ENCODE results near the gene IFIT3. TPM values are rescaled to one million over a fixed set of nuclear protein-coding genes. Genes with fewer than 3 reads are reported as not detected.

The IFIT3 gene
- total and polyA plus RNA-seq, 9 of the 15 experiments (the other 6 are each of a cell fraction or from before 2014, with no cell fraction given): 0.23 to 2.2 (median 0.77) TPM

DNA sequence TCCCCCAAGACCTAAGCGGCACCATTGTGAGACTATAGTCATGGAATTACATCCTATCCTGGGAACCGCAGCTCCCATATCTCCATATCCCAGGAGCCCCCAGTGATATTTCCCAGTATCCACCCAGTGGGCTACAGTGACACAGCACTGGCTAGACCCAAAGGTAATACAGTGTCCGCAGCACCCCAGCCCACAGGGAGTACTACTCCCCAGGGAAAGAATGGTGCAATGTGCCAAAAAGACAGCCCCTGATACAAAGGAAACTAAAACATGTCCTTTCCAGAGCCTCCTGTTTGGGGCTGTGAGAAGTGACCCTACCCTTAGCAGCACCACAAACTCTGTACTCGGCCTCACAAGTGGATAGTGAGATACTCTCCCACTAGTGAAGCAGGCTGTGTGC is 30.4 kb upstream of the IFIT3 start:
- Histone ChIP-seq H4K20me1 (replicated peaks; ENCODE audit: control insufficient read depth, insufficient read depth, low read length) (no peaks in the 10 kb centered on the region), H3K4me3 (no peak overlapping the region), H3K4me1 (replicated peaks in 1 of 2; ENCODE audit: control insufficient read depth in 2 of 2, insufficient read depth in 2 of 2, low read length in 2 of 2) (no peaks in the 10 kb centered on the region), H3K4me2 (ENCODE audit: insufficient read depth, low read length) (no peak overlapping the region), H3K27me3 (ENCODE audit: control insufficient read depth in 2 of 2, insufficient read depth in 2 of 2, low read length in 2 of 2) (no peaks in the 10 kb centered on the region), H3K9me3 (replicated peaks; ENCODE audit: control insufficient read depth, insufficient read depth, low read depth, low read length) (no peaks in the 10 kb centered on the region; the same call in none of the 2 replicates), H3K9ac (ENCODE audit: insufficient read depth in 1 of 2, low read depth in 2 of 2, low read length in 2 of 2) (no peak overlapping the region), H3K9me1 (ENCODE audit: control insufficient read depth, insufficient read depth, low read length) (no peaks in the 10 kb centered on the region), H3K79me2 (ENCODE audit: control insufficient read depth, insufficient read depth, low read length) (no peaks in the 10 kb centered on the region), H3K27ac (ENCODE audit: extremely low read depth, low read depth, low read length) (no peak overlapping the region), H3K36me3 (ENCODE audit: control insufficient read depth, insufficient read depth, low read length) (no peaks in the 10 kb centered on the region), H2AFZ (ENCODE audit: low read depth, low read length) (no peak overlapping the region)
- DNase-seq (ENCODE audit: extremely low read depth in 1 of 4, low spot score in 3 of 4) (no peak), ATAC-seq (no peak), FAIRE-seq (no peak)
- intact Hi-C loops (cut with micrococcal nuclease): loop anchor here (10.0 kb wide), 1 partner anchor 267 kb away; no protein-coding TSS in a partner anchor
- no TSS peak for BruUV-seq (replicated peaks)
- ChIA-PET POLR2A (interaction anchor here (0.5 kb wide), 1 partner anchor 522 kb away, joined by 3 read pairs; no protein-coding TSS in a partner anchor), CTCF (ENCODE audit: low intra/inter-chr PET ratio) (no interaction called here)
- in situ Hi-C loops (cut with MboI): no loop called here
- 15% methylated on average over 4 of the region's 4 CpGs for WGBS (ENCODE audit: insufficient coverage, low coverage, missing lambda C conversion rate)
- no peak for TF ChIP-seq ARID2 (IDR thresholded peaks at IDR 0.05)
- no peak for TF ChIP-seq ZNF696 (CRISPR knock-in tag; conservative IDR thresholded peaks at IDR 0.05)
- no peak for TF ChIP-seq ZNF232 (CRISPR knock-in tag; IDR thresholded peaks at IDR 0.05)
- no peak for TF ChIP-seq MXI1 (IDR thresholded peaks at IDR 0.05; ENCODE audit: low read depth, low read length)
- no peak for TF ChIP-seq MTA3 (IDR thresholded peaks at IDR 0.05; ENCODE audit: borderline replicate concordance)
- TF ChIP-seq, protein P1, sequence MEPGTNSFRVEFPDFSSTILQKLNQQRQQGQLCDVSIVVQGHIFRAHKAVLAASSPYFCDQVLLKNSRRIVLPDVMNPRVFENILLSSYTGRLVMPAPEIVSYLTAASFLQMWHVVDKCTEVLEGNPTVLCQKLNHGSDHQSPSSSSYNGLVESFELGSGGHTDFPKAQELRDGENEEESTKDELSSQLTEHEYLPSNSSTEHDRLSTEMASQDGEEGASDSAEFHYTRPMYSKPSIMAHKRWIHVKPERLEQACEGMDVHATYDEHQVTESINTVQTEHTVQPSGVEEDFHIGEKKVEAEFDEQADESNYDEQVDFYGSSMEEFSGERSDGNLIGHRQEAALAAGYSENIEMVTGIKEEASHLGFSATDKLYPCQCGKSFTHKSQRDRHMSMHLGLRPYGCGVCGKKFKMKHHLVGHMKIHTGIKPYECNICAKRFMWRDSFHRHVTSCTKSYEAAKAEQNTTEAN (CRISPR knock-in tag; IDR thresholded peaks at IDR 0.05): no peak
- TF ChIP-seq SMARCA4 (IDR thresholded peaks at IDR 0.05): no peak
- TF ChIP-seq THAP12 (CRISPR knock-in tag; IDR thresholded peaks at IDR 0.05): no peak
- TF ChIP-seq WHSC1 (IDR thresholded peaks at IDR 0.05; ENCODE audit: low read length): no peak
- TF ChIP-seq HCFC1 (IDR thresholded peaks at IDR 0.05; ENCODE audit: low read depth, low read length): no peak
- no peak for TF ChIP-seq ZNF778 (CRISPR knock-in tag; IDR thresholded peaks at IDR 0.05)
- no peak for TF ChIP-seq PTBP1 (IDR thresholded peaks at IDR 0.05; ENCODE audit: low read depth, low read length)
- TF ChIP-seq TRIM24 (IDR thresholded peaks at IDR 0.05): no peak
- no peak for TF ChIP-seq SFPQ (IDR thresholded peaks at IDR 0.05; ENCODE audit: low read depth, low read length)
- no peak for TF ChIP-seq TCF7L2 (IDR thresholded peaks at IDR 0.05; ENCODE audit: low read depth, low read length)
- TF ChIP-seq ZNF717 (CRISPR knock-in tag; IDR thresholded peaks at IDR 0.05): no peak
- TF ChIP-seq TAL1 (IDR thresholded peaks at IDR 0.05): no peak

Measured in K562 (cell line).